HEK293 (cell line): ENCODE measurements around the gene KIF1A.

Experiments used
- CTCF ChIA-PET: fragments of 350-600 bp; formaldehyde crosslinking; extraction: SDS; loops from one replicate; lab custom pipeline; 2021; ENCODE audit warnings: antibody characterized with exemption; lab: Yijun Ruan, JAX
- POLR2A ChIA-PET: fragments of 300-600 bp; formaldehyde crosslinking; extraction: SDS; loops from one replicate; lab custom pipeline; 2020; ENCODE audit warnings: antibody characterized with exemption, inconsistent platforms; lab: Yijun Ruan, JAX
- H3K27ac ChIP-seq: fragments of 200-500 bp; sonication (Bioruptor generic); 2 replicates; pipeline ENCODE4 v1.5.1; 2014; ENCODE audit warnings: low read depth, low read length, control low read depth, inconsistent platforms; ENCODE audit errors: extremely low read depth
- H3K36me3 ChIP-seq, 2 experiments: fragments of 200-500 bp in 1 of 2; sonication (Bioruptor generic) in 1 of 2; 1 replicate in 1 of 2; 2 replicates in 1 of 2; pipeline ENCODE4 v1.5.1; 2014 to 2017; ENCODE audit warnings: inconsistent platforms in 2 of 2, low read length in 2 of 2; ENCODE audit not compliant: control insufficient read depth in 2 of 2, insufficient read depth in 1 of 2
- H3K4me1 ChIP-seq: fragments of 200-500 bp; sonication (Bioruptor generic); 2 replicates; pipeline ENCODE4 v1.5.1; 2014; ENCODE audit warnings: mild to moderate bottlenecking, low read length, inconsistent platforms; ENCODE audit not compliant: control insufficient read depth, insufficient read depth
- H3K4me3 ChIP-seq: 2 replicates; pipeline ENCODE4 v1.5.1; 2011; ENCODE audit warnings: low read depth, mild to moderate bottlenecking, control low read depth, low read length, moderate library complexity
- H3K9me3 ChIP-seq: fragments of 200-500 bp; sonication (Bioruptor generic); 2 replicates; pipeline ENCODE4 v1.5.1; 2014; ENCODE audit warnings: low read depth, low read length, inconsistent platforms; ENCODE audit not compliant: control insufficient read depth, insufficient read depth
- SCRT1 ChIP-seq: fragments of 450-650 bp; formaldehyde crosslinking; IDR thresholded peaks from 2 replicates; pipeline ENCODE4 v1.5.1; 2016; ENCODE audit warnings: missing biosample characterization, missing genetic modification characterization, borderline replicate concordance
- SP7 ChIP-seq: fragments of 450-650 bp; formaldehyde crosslinking; IDR thresholded peaks from 2 replicates; pipeline ENCODE4 v1.5.1; 2016; ENCODE audit warnings: missing biosample characterization, missing genetic modification characterization
- ZBTB48 ChIP-seq: fragments of 450-650 bp; formaldehyde crosslinking; IDR thresholded peaks from 2 replicates; pipeline ENCODE4 v1.5.1; 2016; ENCODE audit warnings: missing biosample characterization, missing genetic modification characterization
- ZIC2 ChIP-seq: fragments of 450-650 bp; formaldehyde crosslinking; IDR thresholded peaks from 2 replicates; pipeline ENCODE4 v1.5.1; 2016; ENCODE audit warnings: missing biosample characterization, missing genetic modification characterization
- ZNF10 ChIP-seq: fragments of 450-650 bp; formaldehyde crosslinking; IDR thresholded peaks from 2 replicates; pipeline ENCODE4 v1.5.1; 2017; ENCODE audit warnings: missing biosample characterization, missing genetic modification characterization
- ZNF157 ChIP-seq: fragments of 450-650 bp; formaldehyde crosslinking; IDR thresholded peaks from 2 replicates; pipeline ENCODE4 v1.5.1; 2016; ENCODE audit warnings: missing biosample characterization, missing genetic modification characterization
- ZNF174 ChIP-seq: fragments of 450-650 bp; formaldehyde crosslinking; IDR thresholded peaks from 2 replicates; pipeline ENCODE4 v1.5.0; 2017; ENCODE audit warnings: missing biosample characterization, mild to moderate bottlenecking, missing genetic modification characterization
- ZNF184 ChIP-seq: fragments of 450-650 bp; IDR thresholded peaks from 2 replicates; pipeline ENCODE4 v1.5.1; 2018; ENCODE audit warnings: missing biosample characterization, mild to moderate bottlenecking, missing genetic modification characterization
- ZNF202 ChIP-seq: fragments of 450-650 bp; formaldehyde crosslinking; IDR thresholded peaks from 2 replicates; pipeline ENCODE4 v1.5.1; 2016; ENCODE audit warnings: missing biosample characterization, missing genetic modification characterization, borderline replicate concordance
- ZNF223 ChIP-seq: fragments of 450-650 bp; formaldehyde crosslinking; IDR thresholded peaks from 2 replicates; pipeline ENCODE4 v1.5.1; 2016; ENCODE audit warnings: missing biosample characterization, missing genetic modification characterization
- ZNF335 ChIP-seq: fragments of 450-650 bp; formaldehyde crosslinking; conservative IDR thresholded peaks from 2 replicates; pipeline ENCODE4 v1.5.1; 2016; ENCODE audit warnings: missing biosample characterization, missing genetic modification characterization
- ZNF426 ChIP-seq: fragments of 450-650 bp; formaldehyde crosslinking; IDR thresholded peaks from 2 replicates; pipeline ENCODE4 v1.5.1; 2017; ENCODE audit warnings: missing biosample characterization, missing genetic modification characterization, mild to moderate bottlenecking, inconsistent platforms, moderate library complexity
- ZNF521 ChIP-seq: fragments of 450-650 bp; formaldehyde crosslinking; IDR thresholded peaks from 2 replicates; pipeline ENCODE4 v1.5.1; 2017; ENCODE audit warnings: missing biosample characterization, mild to moderate bottlenecking, missing genetic modification characterization
- ZNF571 ChIP-seq: fragments of 450-650 bp; formaldehyde crosslinking; IDR thresholded peaks from 2 replicates; pipeline ENCODE4 v1.5.0; 2017; ENCODE audit warnings: missing biosample characterization, missing genetic modification characterization
- ZNF677 ChIP-seq: fragments of 450-650 bp; IDR thresholded peaks from 2 replicates; pipeline ENCODE4 v1.5.0; 2018; ENCODE audit warnings: missing biosample characterization, mild to moderate bottlenecking, missing genetic modification characterization, moderate library complexity
- ZNF707 ChIP-seq: fragments of 450-650 bp; formaldehyde crosslinking; IDR thresholded peaks from 2 replicates; pipeline ENCODE4 v1.5.1; 2016; ENCODE audit warnings: missing biosample characterization, missing genetic modification characterization
- TF ChIP-seq, protein P1 (sequence below): fragments of 450-650 bp; formaldehyde crosslinking; IDR thresholded peaks from 2 replicates; pipeline ENCODE4 v1.5.1; 2016; ENCODE audit warnings: missing biosample characterization, missing genetic modification characterization
- TF ChIP-seq, protein P2 (sequence below): fragments of 450-650 bp; formaldehyde crosslinking; IDR thresholded peaks from 2 replicates; pipeline ENCODE4 v1.5.1; 2016; ENCODE audit warnings: missing biosample characterization, missing genetic modification characterization, borderline replicate concordance
- TF ChIP-seq, protein P3 (sequence below): fragments of 450-650 bp; formaldehyde crosslinking; IDR thresholded peaks from 2 replicates; pipeline ENCODE4 v1.5.1; 2016; ENCODE audit warnings: missing biosample characterization, missing genetic modification characterization
- TF ChIP-seq, protein P4 (sequence below): fragments of 450-650 bp; formaldehyde crosslinking; IDR thresholded peaks from 2 replicates; pipeline ENCODE4 v1.5.1; 2016; ENCODE audit warnings: missing biosample characterization, missing genetic modification characterization
- TF ChIP-seq, protein P5 (sequence below): fragments of 450-650 bp; formaldehyde crosslinking; IDR thresholded peaks from 2 replicates; pipeline ENCODE4 v1.5.1; 2017; ENCODE audit warnings: missing biosample characterization, missing genetic modification characterization
- TF ChIP-seq, protein P6 (sequence below): fragments of 450-650 bp; formaldehyde crosslinking; IDR thresholded peaks from 2 replicates; pipeline ENCODE4 v1.5.1; 2016; ENCODE audit warnings: missing biosample characterization, missing genetic modification characterization

Gene KIF1A

DNA sequence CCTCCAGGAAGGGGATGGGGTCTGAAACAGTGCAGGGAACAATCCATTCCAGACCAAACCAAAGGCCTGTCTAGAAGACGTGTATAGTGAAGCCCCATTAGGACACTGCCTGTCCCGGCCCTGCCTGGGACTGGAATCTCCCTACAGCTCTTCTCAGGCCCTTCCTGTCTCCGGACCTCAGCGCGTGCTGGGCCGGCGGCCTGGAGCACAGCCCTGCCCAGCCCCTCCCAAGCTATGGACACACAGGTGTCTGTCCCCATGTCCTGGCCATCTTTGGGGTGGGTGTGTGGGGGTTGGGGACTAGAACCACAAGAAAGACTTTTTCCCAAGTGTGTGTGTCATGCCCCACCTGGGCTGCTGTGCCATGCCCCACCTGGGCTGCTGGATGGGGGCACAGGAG, 51.8 kb downstream of the KIF1A start:
- CTCF ChIA-PET: interaction anchor here (0.6 kb wide), 1 partner anchor 68 kb away, joined by 3 read pairs; no protein-coding TSS in a partner anchor
- peaks cover 0 to 56% of the 10 kb centered on the region in 2 experiments; a peak in 2 of 3 replicates for H3K36me3 ChIP-seq

DNA sequence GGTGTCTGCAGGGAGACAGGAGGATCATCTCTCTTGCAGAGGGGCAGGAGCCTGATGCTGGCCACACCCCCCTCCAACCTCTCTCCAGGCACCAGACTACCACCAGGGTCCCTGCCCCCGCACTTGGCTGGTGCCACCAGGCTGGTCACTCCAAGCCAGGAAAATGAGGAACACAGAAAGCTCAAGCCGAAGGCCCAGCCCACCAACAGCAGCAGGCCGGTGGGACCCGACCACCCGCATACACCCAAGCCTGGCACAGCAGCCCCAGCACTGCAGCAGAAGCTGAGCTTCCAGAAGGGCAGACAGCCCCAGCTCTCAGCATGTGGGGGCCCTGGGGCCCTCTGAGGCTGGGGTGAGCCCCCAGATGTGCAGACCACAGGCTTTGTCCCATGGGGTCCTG, 52.7 kb downstream of the KIF1A start:
- no peak overlapping the region for H3K27ac ChIP-seq
- ChIA-PET CTCF (no interaction called here), POLR2A (no interaction called here)
- H3K9me3 ChIP-seq: no peaks in the 10 kb centered on the region
- H3K4me3 ChIP-seq: no peak overlapping the region
- peaks cover 0 to 55% of the 10 kb centered on the region in 2 experiments; a peak in 2 of 3 replicates for H3K36me3 ChIP-seq
- no peaks in the 10 kb centered on the region for H3K4me1 ChIP-seq
- TF ChIP-seq ZNF335 (tag by site-specific recombination) (no peak), SCRT1 (no peak), ZNF677 (tag by site-specific recombination) (no peak), ZBTB48 (tag by site-specific recombination) (no peak), ZNF174 (tag by site-specific recombination) (no peak), ZNF157 (no peak), ZNF223 (no peak), ZNF184 (tag by site-specific recombination) (no peak), ZNF571 (tag by site-specific recombination) (no peak), ZNF10 (tag by site-specific recombination) (no peak)
- TF ChIP-seq, protein P1, sequence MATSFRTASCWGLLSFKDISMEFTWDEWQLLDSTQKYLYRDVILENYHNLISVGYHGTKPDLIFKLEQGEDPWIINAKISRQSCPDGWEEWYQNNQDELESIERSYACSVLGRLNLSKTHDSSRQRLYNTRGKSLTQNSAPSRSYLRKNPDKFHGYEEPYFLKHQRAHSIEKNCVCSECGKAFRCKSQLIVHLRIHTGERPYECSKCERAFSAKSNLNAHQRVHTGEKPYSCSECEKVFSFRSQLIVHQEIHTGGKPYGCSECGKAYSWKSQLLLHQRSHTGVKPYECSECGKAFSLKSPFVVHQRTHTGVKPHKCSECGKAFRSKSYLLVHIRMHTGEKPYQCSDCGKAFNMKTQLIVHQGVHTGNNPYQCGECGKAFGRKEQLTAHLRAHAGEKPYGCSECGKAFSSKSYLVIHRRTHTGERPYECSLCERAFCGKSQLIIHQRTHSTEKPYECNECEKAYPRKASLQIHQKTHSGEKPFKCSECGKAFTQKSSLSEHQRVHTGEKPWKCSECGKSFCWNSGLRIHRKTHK (tag by site-specific recombination): no peak
- TF ChIP-seq, protein P2, sequence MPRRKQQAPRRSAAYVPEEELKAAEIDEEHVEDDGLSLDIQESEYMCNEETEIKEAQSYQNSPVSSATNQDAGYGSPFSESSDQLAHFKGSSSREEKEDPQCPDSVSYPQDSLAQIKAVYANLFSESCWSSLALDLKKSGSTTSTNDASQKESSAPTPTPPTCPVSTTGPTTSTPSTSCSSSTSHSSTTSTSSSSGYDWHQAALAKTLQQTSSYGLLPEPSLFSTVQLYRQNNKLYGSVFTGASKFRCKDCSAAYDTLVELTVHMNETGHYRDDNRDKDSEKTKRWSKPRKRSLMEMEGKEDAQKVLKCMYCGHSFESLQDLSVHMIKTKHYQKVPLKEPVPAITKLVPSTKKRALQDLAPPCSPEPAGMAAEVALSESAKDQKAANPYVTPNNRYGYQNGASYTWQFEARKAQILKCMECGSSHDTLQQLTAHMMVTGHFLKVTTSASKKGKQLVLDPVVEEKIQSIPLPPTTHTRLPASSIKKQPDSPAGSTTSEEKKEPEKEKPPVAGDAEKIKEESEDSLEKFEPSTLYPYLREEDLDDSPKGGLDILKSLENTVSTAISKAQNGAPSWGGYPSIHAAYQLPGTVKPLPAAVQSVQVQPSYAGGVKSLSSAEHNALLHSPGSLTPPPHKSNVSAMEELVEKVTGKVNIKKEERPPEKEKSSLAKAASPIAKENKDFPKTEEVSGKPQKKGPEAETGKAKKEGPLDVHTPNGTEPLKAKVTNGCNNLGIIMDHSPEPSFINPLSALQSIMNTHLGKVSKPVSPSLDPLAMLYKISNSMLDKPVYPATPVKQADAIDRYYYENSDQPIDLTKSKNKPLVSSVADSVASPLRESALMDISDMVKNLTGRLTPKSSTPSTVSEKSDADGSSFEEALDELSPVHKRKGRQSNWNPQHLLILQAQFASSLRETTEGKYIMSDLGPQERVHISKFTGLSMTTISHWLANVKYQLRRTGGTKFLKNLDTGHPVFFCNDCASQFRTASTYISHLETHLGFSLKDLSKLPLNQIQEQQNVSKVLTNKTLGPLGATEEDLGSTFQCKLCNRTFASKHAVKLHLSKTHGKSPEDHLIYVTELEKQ (tag by site-specific recombination): no peak

More for the DNA sequence above, 51.8 kb downstream of the KIF1A start:
- no peaks in the 10 kb centered on the region for H3K4me1 ChIP-seq
- no peak overlapping the region for H3K4me3 ChIP-seq
- TF ChIP-seq, protein P3, sequence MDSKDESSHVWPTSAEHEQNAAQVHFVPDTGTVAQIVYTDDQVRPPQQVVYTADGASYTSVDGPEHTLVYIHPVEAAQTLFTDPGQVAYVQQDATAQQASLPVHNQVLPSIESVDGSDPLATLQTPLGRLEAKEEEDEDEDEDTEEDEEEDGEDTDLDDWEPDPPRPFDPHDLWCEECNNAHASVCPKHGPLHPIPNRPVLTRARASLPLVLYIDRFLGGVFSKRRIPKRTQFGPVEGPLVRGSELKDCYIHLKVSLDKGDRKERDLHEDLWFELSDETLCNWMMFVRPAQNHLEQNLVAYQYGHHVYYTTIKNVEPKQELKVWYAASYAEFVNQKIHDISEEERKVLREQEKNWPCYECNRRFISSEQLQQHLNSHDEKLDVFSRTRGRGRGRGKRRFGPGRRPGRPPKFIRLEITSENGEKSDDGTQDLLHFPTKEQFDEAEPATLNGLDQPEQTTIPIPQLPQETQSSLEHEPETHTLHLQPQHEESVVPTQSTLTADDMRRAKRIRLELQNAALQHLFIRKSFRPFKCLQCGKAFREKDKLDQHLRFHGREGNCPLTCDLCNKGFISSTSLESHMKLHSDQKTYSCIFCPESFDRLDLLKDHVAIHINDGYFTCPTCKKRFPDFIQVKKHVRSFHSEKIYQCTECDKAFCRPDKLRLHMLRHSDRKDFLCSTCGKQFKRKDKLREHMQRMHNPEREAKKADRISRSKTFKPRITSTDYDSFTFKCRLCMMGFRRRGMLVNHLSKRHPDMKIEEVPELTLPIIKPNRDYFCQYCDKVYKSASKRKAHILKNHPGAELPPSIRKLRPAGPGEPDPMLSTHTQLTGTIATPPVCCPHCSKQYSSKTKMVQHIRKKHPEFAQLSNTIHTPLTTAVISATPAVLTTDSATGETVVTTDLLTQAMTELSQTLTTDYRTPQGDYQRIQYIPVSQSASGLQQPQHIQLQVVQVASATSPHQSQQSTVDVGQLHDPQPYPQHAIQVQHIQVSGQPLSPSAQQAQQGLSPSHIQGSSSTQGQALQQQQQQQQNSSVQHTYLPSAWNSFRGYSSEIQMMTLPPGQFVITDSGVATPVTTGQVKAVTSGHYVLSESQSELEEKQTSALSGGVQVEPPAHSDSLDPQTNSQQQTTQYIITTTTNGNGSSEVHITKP (tag by site-specific recombination): no peak
- TF ChIP-seq ZNF174 (tag by site-specific recombination) (no peak), ZNF202 (tag by site-specific recombination) (no peak), ZNF707 (no peak), ZNF521 (no peak), ZNF426 (tag by site-specific recombination) (no peak), SP7 (tag by site-specific recombination) (no peak), ZIC2 (tag by site-specific recombination) (no peak)
- TF ChIP-seq, protein P4, sequence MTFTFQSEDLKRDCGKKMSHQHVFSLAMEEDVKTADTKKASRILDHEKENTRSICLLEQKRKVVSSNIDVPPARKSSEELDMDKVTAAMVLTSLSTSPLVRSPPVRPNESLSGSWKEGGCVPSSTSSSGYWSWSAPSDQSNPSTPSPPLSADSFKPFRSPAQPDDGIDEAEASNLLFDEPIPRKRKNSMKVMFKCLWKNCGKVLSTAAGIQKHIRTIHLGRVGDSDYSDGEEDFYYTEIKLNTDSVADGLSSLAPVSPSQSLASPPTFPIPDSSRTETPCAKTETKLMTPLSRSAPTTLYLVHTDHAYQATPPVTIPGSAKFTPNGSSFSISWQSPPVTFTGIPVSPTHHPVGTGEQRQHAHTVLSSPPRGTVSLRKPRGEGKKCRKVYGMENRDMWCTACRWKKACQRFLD: no peak
- TF ChIP-seq, protein P5, sequence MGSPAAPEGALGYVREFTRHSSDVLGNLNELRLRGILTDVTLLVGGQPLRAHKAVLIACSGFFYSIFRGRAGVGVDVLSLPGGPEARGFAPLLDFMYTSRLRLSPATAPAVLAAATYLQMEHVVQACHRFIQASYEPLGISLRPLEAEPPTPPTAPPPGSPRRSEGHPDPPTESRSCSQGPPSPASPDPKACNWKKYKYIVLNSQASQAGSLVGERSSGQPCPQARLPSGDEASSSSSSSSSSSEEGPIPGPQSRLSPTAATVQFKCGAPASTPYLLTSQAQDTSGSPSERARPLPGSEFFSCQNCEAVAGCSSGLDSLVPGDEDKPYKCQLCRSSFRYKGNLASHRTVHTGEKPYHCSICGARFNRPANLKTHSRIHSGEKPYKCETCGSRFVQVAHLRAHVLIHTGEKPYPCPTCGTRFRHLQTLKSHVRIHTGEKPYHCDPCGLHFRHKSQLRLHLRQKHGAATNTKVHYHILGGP (tag by site-specific recombination): no peak
- TF ChIP-seq, protein P6, sequence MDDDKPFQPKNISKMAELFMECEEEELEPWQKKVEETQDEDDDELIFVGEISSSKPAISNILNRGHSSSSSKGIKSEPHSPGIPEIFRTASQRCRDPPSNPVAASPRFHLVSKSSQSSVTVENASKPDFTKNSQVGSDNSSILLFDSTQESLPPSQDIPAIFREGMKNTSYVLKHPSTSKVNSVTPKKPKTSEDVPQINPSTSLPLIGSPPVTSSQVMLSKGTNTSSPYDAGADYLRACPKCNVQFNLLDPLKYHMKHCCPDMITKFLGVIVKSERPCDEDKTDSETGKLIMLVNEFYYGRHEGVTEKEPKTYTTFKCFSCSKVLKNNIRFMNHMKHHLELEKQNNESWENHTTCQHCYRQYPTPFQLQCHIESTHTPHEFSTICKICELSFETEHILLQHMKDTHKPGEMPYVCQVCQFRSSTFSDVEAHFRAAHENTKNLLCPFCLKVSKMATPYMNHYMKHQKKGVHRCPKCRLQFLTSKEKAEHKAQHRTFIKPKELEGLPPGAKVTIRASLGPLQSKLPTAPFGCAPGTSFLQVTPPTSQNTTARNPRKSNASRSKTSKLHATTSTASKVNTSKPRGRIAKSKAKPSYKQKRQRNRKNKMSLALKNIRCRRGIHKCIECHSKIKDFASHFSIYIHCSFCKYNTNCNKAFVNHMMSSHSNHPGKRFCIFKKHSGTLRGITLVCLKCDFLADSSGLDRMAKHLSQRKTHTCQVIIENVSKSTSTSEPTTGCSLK (tag by site-specific recombination): no peak
- H3K9me3 ChIP-seq: no peaks in the 10 kb centered on the region
- POLR2A ChIA-PET: no interaction called here
- H3K27ac ChIP-seq: no peak overlapping the region
